Osteoblast (primary cell): ENCODE results near the gene HEPHL1. TPM values are rescaled to one million over a fixed set of nuclear protein-coding genes. Genes with fewer than 3 reads are reported as not detected.
A peak's percentile ranks its signal among the peaks of the same experiment; 100 is the strongest.

ENCODE experiments used
- DNase-seq: peaks from one replicate; pipeline ENCODE4 v3.0.0; 2011; ENCODE audit warnings: low spot score, mixed read lengths; ENCODE audit not compliant: insufficient read length; ENCODE audit errors: missing footprints
- H2AFZ ChIP-seq: 2 replicates; pipeline ENCODE4 v1.6.0; 2011; ENCODE audit warnings: mild to moderate bottlenecking, low read length
- H3K27ac ChIP-seq: 2 replicates; pipeline ENCODE4 v1.5.1; 2011; ENCODE audit warnings: mild to moderate bottlenecking, low read depth, low read length, moderate library complexity
- H3K27me3 ChIP-seq: 2 replicates; pipeline ENCODE4 v1.6.0; 2012; ENCODE audit warnings: mild to moderate bottlenecking, control low read depth, inconsistent platforms, low read length, moderate library complexity; ENCODE audit not compliant: insufficient read depth
- H3K36me3 ChIP-seq: 2 replicates; pipeline ENCODE4 v1.5.1; 2011; ENCODE audit warnings: mild to moderate bottlenecking, low read length, control low read depth, moderate library complexity; ENCODE audit not compliant: insufficient read depth
- H3K4me1 ChIP-seq: 2 replicates; pipeline ENCODE4 v1.5.1; 2011; ENCODE audit warnings: mild to moderate bottlenecking, low read length, control low read depth, moderate library complexity; ENCODE audit not compliant: insufficient read depth
- H3K4me2 ChIP-seq: 2 replicates; pipeline ENCODE4 v1.6.0; 2011; ENCODE audit warnings: mild to moderate bottlenecking, low read length; ENCODE audit not compliant: insufficient read depth
- H3K4me3 ChIP-seq: fragments of 200-600 bp; sonication (generic); 3 replicates; pipeline ENCODE4 v1.5.1; 2012; ENCODE audit warnings: mild to moderate bottlenecking, low read length, inconsistent platforms; ENCODE audit not compliant: insufficient read depth
- H3K79me2 ChIP-seq: 2 replicates; pipeline ENCODE4 v1.6.0; 2012; ENCODE audit warnings: mild to moderate bottlenecking, low read length, control low read depth, inconsistent platforms; ENCODE audit not compliant: insufficient read depth
- H3K9me3 ChIP-seq: 2 replicates; pipeline ENCODE4 v1.5.1; 2011; ENCODE audit warnings: low read depth, low read length, control low read depth
- H4K20me1 ChIP-seq: 2 replicates; pipeline ENCODE4 v1.6.0; 2012; ENCODE audit warnings: mild to moderate bottlenecking, low read length, control low read depth; ENCODE audit not compliant: insufficient read depth
- CTCF ChIP-seq: IDR thresholded peaks from 2 replicates; pipeline ENCODE4 v1.5.1; 2011; ENCODE audit warnings: mild to moderate bottlenecking, low read depth, low read length, moderate library complexity; ENCODE audit errors: extremely low read depth
- total RNA-seq: library from RNA; depleted of rRNA; stranded (reverse); fragments of >200 nt; gene quantifications from 2 replicates; pipeline ENCODE4 v1.2.3, GENCODE V29; 2012

The HEPHL1 gene
- total RNA-seq, 1 donor: not detected

- no peak for TF ChIP-seq CTCF
- no peak overlapping the region for H2AFZ ChIP-seq
- no peaks in the 10 kb centered on the region for H3K36me3 ChIP-seq
- H3K27me3 ChIP-seq: no peaks in the 10 kb centered on the region
- H3K4me1 ChIP-seq: no peaks in the 10 kb centered on the region
- no peaks in the 10 kb centered on the region for H3K9me3 ChIP-seq
- no peak overlapping the region for H3K4me3 ChIP-seq
- no peaks in the 10 kb centered on the region for H3K79me2 ChIP-seq
- no peak overlapping the region for H3K4me2 ChIP-seq
- DNase-seq: no peak
- H4K20me1 ChIP-seq: no peaks in the 10 kb centered on the region
- H3K27ac ChIP-seq: no peak overlapping the region
Observed at GRCh38 chr11:94028436-94028835, 7.3 kb downstream of the HEPHL1 start.

- TF ChIP-seq CTCF: no peak
- H3K27me3 ChIP-seq: no peaks in the 10 kb centered on the region
- no peaks in the 10 kb centered on the region for H3K9me3 ChIP-seq
- H3K79me2 ChIP-seq: no peaks in the 10 kb centered on the region
- H3K4me2 ChIP-seq: no peak overlapping the region
- no peak overlapping the region for H3K4me3 ChIP-seq
- no peak overlapping the region for H3K27ac ChIP-seq
- no peaks in the 10 kb centered on the region for H3K4me1 ChIP-seq
- H3K36me3 ChIP-seq: no peaks in the 10 kb centered on the region
- H2AFZ ChIP-seq: no peak overlapping the region
- peak; percentile 48 for DNase-seq
- no peaks in the 10 kb centered on the region for H4K20me1 ChIP-seq
Observed at GRCh38 chr11:94030059-94030458, 8.9 kb downstream of the HEPHL1 start.

GRCh38 chr11:94031625-94032024 is 10.5 kb downstream of the HEPHL1 start:
- Histone ChIP-seq H3K4me2 (no peak overlapping the region), H3K4me1 (no peaks in the 10 kb centered on the region), H3K27ac (no peak overlapping the region), H3K36me3 (no peaks in the 10 kb centered on the region), H4K20me1 (no peaks in the 10 kb centered on the region), H2AFZ (no peak overlapping the region), H3K4me3 (no peak overlapping the region), H3K27me3 (no peaks in the 10 kb centered on the region), H3K9me3 (no peaks in the 10 kb centered on the region), H3K79me2 (no peaks in the 10 kb centered on the region)
- no peak for TF ChIP-seq CTCF
- no peak for DNase-seq

GRCh38 chr11:94032066-94032465 is 10.9 kb downstream of the HEPHL1 start:
- DNase-seq: no peak
- Histone ChIP-seq H3K4me1 (no peaks in the 10 kb centered on the region), H2AFZ (no peak overlapping the region), H3K4me2 (no peak overlapping the region), H3K79me2 (no peaks in the 10 kb centered on the region), H4K20me1 (no peaks in the 10 kb centered on the region), H3K36me3 (no peaks in the 10 kb centered on the region), H3K27ac (no peak overlapping the region), H3K27me3 (no peaks in the 10 kb centered on the region), H3K9me3 (no peaks in the 10 kb centered on the region), H3K4me3 (no peak overlapping the region)
- no peak for TF ChIP-seq CTCF
